ENCODE measurements around the gene ADAP1.
"Not testable (repeated sequence)": the region's sequence is repeated elsewhere in the genome, so short reads cannot be mapped to it uniquely, and the experiment has no call there.

ADAP1 gene

GRCh38 chr7:974172-974571 is 19.7 kb upstream of the ADAP1 start:
- no peak for DNase-seq

GRCh38 chr7:973312-973711 is 18.8 kb upstream of the ADAP1 start:
- no peak for DNase-seq

GRCh38 chr7:972676-973309 is 18.3 kb upstream of the ADAP1 start:
- no peak for DNase-seq

GRCh38 chr7:972110-972509 is 17.6 kb upstream of the ADAP1 start:
- DNase-seq, result no peak

- no peak for DNase-seq
Measured at GRCh38 chr7:970744-971143, 16.3 kb upstream of the ADAP1 start.

- no peak for DNase-seq
Measured at GRCh38 chr7:969403-969802, 14.9 kb upstream of the ADAP1 start.

GRCh38 chr7:968205-969105 is 14.0 kb upstream of the ADAP1 start:
- no peak for DNase-seq

- no peak for DNase-seq
Measured at GRCh38 chr7:967361-968082, 13.0 kb upstream of the ADAP1 start.

- no peak for DNase-seq
Measured at GRCh38 chr7:966291-967069, 12.0 kb upstream of the ADAP1 start.

- no peak for DNase-seq
Measured at GRCh38 chr7:964401-965231, 10.1 kb upstream of the ADAP1 start.

- DNase-seq, result peak; percentile 27
Measured at GRCh38 chr7:963236-964078, 9.0 kb upstream of the ADAP1 start.

GRCh38 chr7:962401-963081 is 8.1 kb upstream of the ADAP1 start:
- DNase-seq, result no peak

GRCh38 chr7:961546-962400 is 7.3 kb upstream of the ADAP1 start:
- DNase-seq, result no peak

GRCh38 chr7:960972-961371 is 6.5 kb upstream of the ADAP1 start:
- not testable (repeated sequence) for DNase-seq

- DNase-seq, result no peak
Measured at GRCh38 chr7:960269-960871, 5.9 kb upstream of the ADAP1 start.

- DNase-seq, result not testable (repeated sequence)
Measured at GRCh38 chr7:959740-960139, 5.3 kb upstream of the ADAP1 start.

- no peak for DNase-seq
Measured at GRCh38 chr7:959271-959670, 4.8 kb upstream of the ADAP1 start.

- no peak for DNase-seq
Measured at GRCh38 chr7:958221-959200, 4.0 kb upstream of the ADAP1 start.

Measured in NCI-H2171 (cell line).